Colonic mucosa (tissue), 4 donors: ENCODE results near the gene NPDC1. TPM values are rescaled to one million over a fixed set of nuclear protein-coding genes. Genes with fewer than 3 reads are reported as not detected.

ENCODE experiments used
- DNase-seq: peaks from one replicate; pipeline ENCODE4 v3.0.0-alpha.2; 2020
- H3K27ac ChIP-seq: fragments of 200-600 bp; one replicate; pipeline ENCODE4 v1.8.0; 2021
- H3K27me3 ChIP-seq: fragments of 200-600 bp; one replicate; pipeline ENCODE4 v1.8.0; 2021
- H3K36me3 ChIP-seq: fragments of 200-600 bp; one replicate; pipeline ENCODE4 v1.8.0; 2021
- H3K4me1 ChIP-seq: fragments of 200-600 bp; one replicate; pipeline ENCODE4 v1.8.0; 2021; ENCODE audit warnings: mild to moderate bottlenecking
- H3K4me3 ChIP-seq: fragments of 200-600 bp; one replicate; pipeline ENCODE4 v1.8.0; 2021
- H3K9ac ChIP-seq, 2 donors: one replicate each; pipeline ENCODE4 v1.7.0; 2013; ENCODE audit warnings: control low read depth in 2 of 2, low read depth in 2 of 2, low read length in 2 of 2
- H3K9me3 ChIP-seq: fragments of 200-600 bp; one replicate; pipeline ENCODE4 v1.8.0; 2021
- CTCF ChIP-seq: fragments of 200-600 bp; IDR thresholded peaks from one replicate; pipeline ENCODE4 v1.8.0; 2022; ENCODE audit warnings: antibody characterized with exemption, mild to moderate bottlenecking
- intact Hi-C: fragments of 100-400 bp; cut with DNase I; formaldehyde crosslinking; loops from one replicate; pipeline ENCODE4 v1.14.1; 2022
- total RNA-seq, 2 donors: library from RNA; stranded (reverse); fragmentation: NEBNext Ultra II Directional in 1 of 2; extraction: Animal tissue kit (Norgen Biotek cat#: 25700) in 1 of 2; gene quantifications; one replicate each; pipeline ENCODE4 v1.2.1, GENCODE V29; 2021
- donor health status: healthy.
- donor health status: DM: no; HTN: no; CAD: no.
- donor health status: DM: no; HTN: no; CAD: no.

The NPDC1 gene
- total RNA-seq, 2 donors from 2014 or later, result 149 to 177 TPM

- H3K9ac ChIP-seq, result no peak overlapping the region
- intact Hi-C loops, result no loop called here
- H3K4me3 ChIP-seq, result no peak overlapping the region
- H3K36me3 ChIP-seq, result no peaks in the 10 kb centered on the region
- TF ChIP-seq CTCF, result no peak
- DNase-seq, result no peak
- H3K4me1 ChIP-seq, result no peaks in the 10 kb centered on the region
- H3K27ac ChIP-seq, result no peak overlapping the region
- no peaks in the 10 kb centered on the region for H3K27me3 ChIP-seq
- H3K9me3 ChIP-seq, result no peaks in the 10 kb centered on the region
Observed at GRCh38 chr9:137002646-137003041, 43.3 kb downstream of the NPDC1 start.

DNA sequence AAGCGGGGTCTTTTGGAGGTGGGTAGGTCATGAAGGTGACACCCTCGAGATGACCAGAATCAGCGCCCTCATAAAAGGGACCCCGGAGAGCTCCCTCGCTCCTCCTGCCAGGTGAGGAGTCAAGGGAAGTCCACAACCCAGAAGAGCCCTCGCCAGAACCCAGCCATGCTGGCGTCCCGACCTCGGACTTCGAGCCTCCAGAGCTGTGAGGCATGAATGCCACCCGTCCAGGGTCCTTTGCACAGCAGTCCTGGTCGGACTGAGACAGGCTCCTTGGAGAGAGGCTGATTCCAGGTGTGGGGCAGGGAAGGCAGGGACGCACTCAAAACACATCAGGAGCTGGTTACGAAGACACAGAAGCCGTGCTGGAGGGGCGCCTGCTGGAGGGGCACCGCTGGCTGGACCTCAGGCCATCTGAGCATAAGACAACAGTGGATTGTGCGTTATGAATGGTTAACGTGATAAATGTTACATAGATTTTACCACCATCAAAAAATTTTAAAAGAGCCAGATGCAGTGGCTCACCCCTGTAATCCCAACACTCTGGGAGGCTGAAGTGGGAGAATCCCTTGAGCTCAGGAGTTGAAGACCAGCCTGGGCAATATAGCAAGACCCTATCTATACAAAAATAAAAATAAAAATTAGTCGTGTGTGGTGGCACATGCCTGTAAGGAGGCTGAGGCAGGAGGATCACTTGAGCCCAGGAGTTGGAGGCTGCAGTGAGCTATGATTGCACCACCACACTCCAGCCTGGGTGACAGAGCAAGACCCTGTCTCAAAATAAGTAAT is 43.9 kb downstream of the NPDC1 start:
- no peak for DNase-seq
- Histone ChIP-seq H3K9ac (no peak overlapping the region), H3K4me3 (no peak overlapping the region), H3K27ac (no peak overlapping the region), H3K27me3 (no peaks in the 10 kb centered on the region), H3K4me1 (peaks cover 4% of the 10 kb centered on the region), H3K36me3 (no peaks in the 10 kb centered on the region), H3K9me3 (no peaks in the 10 kb centered on the region)
- intact Hi-C loops, result no loop called here
- TF ChIP-seq CTCF, result no peak

GRCh38 chr9:137000177-137000930 is 45.6 kb downstream of the NPDC1 start:
- DNase-seq, result no peak
- TF ChIP-seq CTCF, result no peak
- Histone ChIP-seq H3K27ac (peak overlapping the region; percentile 22), H3K27me3 (no peaks in the 10 kb centered on the region), H3K9me3 (no peaks in the 10 kb centered on the region), H3K4me1 (peaks cover 13% of the 10 kb centered on the region), H3K36me3 (no peaks in the 10 kb centered on the region), H3K4me3 (no peak overlapping the region), H3K9ac (no peak overlapping the region)
- intact Hi-C loops, result no loop called here

DNA sequence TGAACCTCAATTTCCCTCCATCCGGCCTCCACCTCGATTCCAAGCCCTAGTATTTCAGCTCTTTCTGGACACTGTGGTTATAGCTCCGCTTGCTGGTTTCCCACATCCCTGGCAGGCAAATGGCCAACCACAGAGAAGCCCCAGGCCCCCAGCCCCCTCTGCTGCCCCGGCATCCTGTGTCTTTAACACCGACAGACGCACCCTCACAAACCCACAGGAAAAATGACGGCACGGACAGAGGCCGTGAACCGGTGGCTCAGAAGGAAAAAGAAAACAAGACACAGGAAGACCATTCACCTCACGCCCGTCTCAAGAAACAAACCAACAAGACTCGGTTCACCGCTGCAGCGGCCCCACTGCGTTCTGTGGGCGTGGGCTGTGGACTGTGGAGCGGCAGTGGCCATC is 48.1 kb downstream of the NPDC1 start:
- H3K27ac ChIP-seq, result peak overlapping the region; percentile 57
- peaks cover 18% of the 10 kb centered on the region for H3K4me1 ChIP-seq
- H3K36me3 ChIP-seq, result no peaks in the 10 kb centered on the region
- H3K4me3 ChIP-seq, result no peak overlapping the region
- intact Hi-C loops, result no loop called here
- DNase-seq, result no peak
- no peaks in the 10 kb centered on the region for H3K9me3 ChIP-seq
- TF ChIP-seq CTCF, result no peak
- no peaks in the 10 kb centered on the region for H3K27me3 ChIP-seq
- no peak overlapping the region for H3K9ac ChIP-seq

- H3K27ac ChIP-seq, result peak overlapping the region; percentile 57
- TF ChIP-seq CTCF, result no peak
- no peaks in the 10 kb centered on the region for H3K36me3 ChIP-seq
- H3K4me3 ChIP-seq, result no peak overlapping the region
- peaks cover 18% of the 10 kb centered on the region for H3K4me1 ChIP-seq
- intact Hi-C loops, result no loop called here
- no peaks in the 10 kb centered on the region for H3K9me3 ChIP-seq
- no peaks in the 10 kb centered on the region for H3K27me3 ChIP-seq
- no peak for DNase-seq
- peak overlapping the region; percentile 40 to 63 for H3K9ac ChIP-seq
Observed at GRCh38 chr9:136997371-136997770, 48.6 kb downstream of the NPDC1 start.
